ENCODE measurements around the gene SETD2.

SETD2 gene

DNA sequence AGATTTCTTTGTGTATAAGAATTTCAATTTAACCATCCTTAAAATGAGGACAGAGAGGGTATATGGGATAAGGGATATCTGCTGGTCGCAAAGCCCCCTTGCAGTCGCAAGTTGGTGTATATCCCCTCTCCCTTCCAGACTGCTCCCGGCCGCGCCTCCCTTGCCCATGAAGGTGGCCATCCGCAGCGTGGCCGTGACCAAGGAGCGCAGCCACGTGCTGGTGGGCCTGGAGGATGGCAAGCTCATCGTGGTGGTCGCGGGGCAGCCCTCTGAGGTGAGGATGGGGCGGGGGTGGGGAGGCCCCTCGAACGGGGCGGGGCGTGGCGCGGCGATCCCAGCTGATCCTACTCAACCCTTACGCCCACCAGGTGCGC, 155.1 kb downstream of the SETD2 start:
- DNase-seq (ENCODE audit: insufficient read length) (no peak), FAIRE-seq (no peak)
- TF ChIP-seq TAF1 (IDR thresholded peaks at IDR 0.05; ENCODE audit: borderline replicate concordance, low read depth, low read length) (no peak), POLR2AphosphoS5 (IDR thresholded peaks at IDR 0.05; ENCODE audit: low read depth, low read length) (no peak), POLR2A (IDR thresholded peaks at IDR 0.05; ENCODE audit: low read depth, low read length) (no peak; the same call in 1 of the 2 replicates)

DNA sequence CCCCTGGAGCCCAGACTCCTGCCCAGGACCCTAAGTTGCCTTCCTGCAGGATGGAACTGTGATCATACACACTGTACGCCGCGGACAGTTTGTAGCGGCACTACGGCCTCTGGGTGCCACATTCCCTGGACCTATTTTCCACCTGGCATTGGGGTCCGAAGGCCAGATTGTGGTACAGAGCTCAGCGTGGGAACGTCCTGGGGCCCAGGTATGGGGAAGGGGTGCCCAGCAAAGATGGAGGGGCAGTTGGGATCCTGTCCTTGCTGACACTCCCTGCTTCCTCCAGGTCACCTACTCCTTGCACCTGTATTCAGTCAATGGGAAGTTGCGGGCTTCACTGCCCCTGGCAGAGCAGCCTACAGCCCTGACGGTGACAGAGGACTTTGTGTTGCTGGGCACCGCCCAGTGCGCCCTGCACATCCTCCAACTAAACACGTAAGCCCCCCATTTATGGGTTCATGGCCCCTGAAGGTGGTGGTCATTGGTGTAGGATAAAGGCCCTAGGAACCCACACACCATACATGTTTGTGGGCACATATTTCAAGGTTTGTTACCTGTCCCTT, 155.6 kb downstream of the SETD2 start:
- DNase-seq (ENCODE audit: insufficient read length): no peak
- no peak for FAIRE-seq
- TF ChIP-seq POLR2AphosphoS5 (IDR thresholded peaks at IDR 0.05; ENCODE audit: low read depth, low read length) (no peak; the same call in 1 of the 2 replicates), POLR2A (IDR thresholded peaks at IDR 0.05; ENCODE audit: low read depth, low read length) (no peak), TAF1 (IDR thresholded peaks at IDR 0.05; ENCODE audit: borderline replicate concordance, low read depth, low read length) (no peak)

DNA sequence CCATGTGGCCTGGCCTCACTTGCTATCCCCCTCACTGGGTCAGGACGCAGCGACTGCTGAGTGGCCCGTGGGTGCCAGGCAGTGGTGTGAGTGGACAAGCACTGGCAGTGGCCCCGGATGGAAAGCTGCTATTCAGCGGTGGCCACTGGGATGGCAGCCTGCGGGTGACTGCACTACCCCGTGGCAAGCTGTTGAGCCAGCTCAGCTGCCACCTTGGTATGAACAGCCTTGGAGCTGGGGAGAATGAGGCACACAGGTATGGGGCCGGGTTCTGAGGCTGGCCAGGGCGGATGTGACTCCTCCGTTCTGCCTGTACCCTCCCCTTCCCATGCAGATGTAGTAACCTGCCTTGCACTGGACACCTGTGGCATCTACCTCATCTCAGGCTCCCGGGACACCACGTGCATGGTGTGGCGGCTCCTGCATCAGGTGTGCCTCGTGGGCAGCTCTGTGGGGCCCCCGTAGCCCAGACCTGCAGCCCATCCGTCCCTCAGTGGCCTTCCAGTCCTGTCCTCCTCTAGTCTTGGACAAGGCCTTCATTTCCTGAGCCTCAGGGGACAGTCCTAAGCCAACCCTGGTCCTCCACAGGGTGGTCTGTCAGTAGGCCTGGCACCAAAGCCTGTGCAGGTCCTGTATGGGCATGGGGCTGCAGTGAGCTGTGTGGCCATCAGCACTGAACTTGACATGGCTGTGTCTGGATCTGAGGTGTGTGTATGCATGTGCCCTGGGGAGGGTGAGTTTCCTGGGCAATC, 156.3 kb downstream of the SETD2 start:
- TF ChIP-seq TAF1 (IDR thresholded peaks at IDR 0.05; ENCODE audit: borderline replicate concordance, low read depth, low read length) (no peak), POLR2A (IDR thresholded peaks at IDR 0.05; ENCODE audit: low read depth, low read length) (peak; percentile 15; the same call in 1 of the 2 replicates), POLR2AphosphoS5 (IDR thresholded peaks at IDR 0.05; ENCODE audit: low read depth, low read length) (peak; percentile 13)
- no peak for DNase-seq (ENCODE audit: insufficient read length)
- FAIRE-seq: no peak

DNA sequence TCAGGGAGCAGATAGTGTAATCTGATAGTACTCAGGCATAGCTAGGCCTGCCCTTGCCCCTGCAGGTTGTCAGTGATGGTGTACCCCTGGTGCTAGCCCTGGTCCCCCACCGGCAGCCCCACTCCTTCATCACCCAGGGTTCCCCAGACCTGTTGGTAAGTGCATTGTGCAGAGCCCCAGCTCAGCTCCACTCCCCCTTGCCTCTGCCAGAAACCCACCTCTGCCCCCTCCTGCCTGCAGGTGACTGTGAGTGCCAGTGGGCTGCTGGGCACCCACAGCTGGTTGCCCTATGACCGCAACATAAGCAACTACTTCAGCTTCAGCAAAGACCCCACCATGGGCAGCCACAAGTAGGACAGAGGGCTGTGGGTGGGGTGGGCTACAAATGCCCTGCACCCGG, 156.9 kb downstream of the SETD2 start:
- no peak for FAIRE-seq
- TF ChIP-seq TAF1 (IDR thresholded peaks at IDR 0.05; ENCODE audit: borderline replicate concordance, low read depth, low read length) (no peak), POLR2A (IDR thresholded peaks at IDR 0.05; ENCODE audit: low read depth, low read length) (no peak), POLR2AphosphoS5 (IDR thresholded peaks at IDR 0.05; ENCODE audit: low read depth, low read length) (peak; percentile 11; the same call in 1 of the 2 replicates)
- no peak for DNase-seq (ENCODE audit: insufficient read length)

DNA sequence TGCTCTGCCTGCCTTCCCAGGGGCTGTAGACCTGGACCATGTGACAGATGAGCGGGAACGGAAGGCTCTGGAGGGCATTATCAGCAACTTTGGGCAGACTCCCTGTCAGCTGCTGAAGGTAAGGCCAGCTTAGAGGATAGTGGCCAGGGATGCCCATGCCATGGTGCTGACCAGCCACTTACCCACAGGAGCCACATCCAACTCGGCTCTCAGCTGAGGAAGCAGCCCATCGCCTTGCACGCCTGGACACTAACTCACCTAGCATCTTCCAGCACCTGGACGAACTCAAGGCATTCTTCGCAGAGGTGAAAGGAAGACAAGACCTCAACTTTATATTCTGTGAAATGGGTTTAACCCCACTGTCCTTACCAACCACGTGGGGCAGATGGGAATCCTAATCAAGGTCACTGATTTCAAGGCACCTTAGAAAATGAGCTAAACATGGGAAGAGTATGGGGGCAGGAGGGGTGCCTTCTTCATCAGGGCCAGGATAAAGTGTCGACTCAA, 157.7 kb downstream of the SETD2 start:
- FAIRE-seq: no peak
- no peak for DNase-seq (ENCODE audit: insufficient read length)
- no peak for TF ChIP-seq TAF1 (IDR thresholded peaks at IDR 0.05; ENCODE audit: borderline replicate concordance, low read depth, low read length)
- no peak for TF ChIP-seq POLR2AphosphoS5 (IDR thresholded peaks at IDR 0.05; ENCODE audit: low read depth, low read length)
- TF ChIP-seq POLR2A (IDR thresholded peaks at IDR 0.05; ENCODE audit: low read depth, low read length): no peak

DNA sequence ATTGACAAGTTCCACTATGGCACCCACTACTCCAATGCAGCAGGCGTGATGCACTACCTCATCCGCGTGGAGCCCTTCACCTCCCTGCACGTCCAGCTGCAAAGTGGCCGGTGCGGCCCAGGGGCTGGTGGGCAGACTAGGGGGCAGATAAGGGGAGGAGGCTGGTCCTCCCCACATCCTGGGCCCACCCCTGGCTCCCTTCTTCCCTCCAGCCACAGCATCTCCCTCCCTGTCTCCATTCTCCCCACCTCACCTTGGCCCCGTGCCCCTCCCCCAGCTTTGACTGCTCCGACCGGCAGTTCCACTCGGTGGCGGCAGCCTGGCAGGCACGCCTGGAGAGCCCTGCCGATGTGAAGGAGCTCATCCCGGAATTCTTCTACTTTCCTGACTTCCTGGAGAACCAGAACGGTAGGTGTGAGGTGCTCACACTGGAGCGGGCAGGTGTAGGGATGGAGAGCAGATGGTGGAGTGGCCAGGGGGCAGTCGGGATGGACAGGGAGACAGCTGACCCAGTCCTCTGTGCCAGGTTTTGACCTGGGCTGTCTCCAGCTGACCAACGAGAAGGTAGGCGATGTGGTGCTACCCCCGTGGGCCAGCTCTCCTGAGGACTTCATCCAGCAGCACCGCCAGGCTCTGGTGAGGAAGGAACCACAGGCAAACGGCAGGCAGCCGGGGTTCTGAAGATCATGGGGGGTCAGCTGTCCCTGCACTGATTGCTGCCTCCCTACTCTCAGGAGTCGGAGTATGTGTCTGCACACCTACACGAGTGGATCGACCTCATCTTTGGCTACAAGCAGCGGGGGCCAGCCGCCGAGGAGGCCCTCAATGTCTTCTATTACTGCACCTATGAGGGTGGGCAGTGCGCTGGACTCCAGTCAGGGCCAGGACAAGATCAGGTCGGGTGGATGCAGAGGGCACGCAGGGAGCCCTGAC, 158.4 kb downstream of the SETD2 start:
- FAIRE-seq (no peak), DNase-seq (ENCODE audit: insufficient read length) (no peak)
- TF ChIP-seq TAF1 (IDR thresholded peaks at IDR 0.05; ENCODE audit: borderline replicate concordance, low read depth, low read length): no peak
- TF ChIP-seq POLR2A (IDR thresholded peaks at IDR 0.05; ENCODE audit: low read depth, low read length): no peak
- TF ChIP-seq POLR2AphosphoS5 (IDR thresholded peaks at IDR 0.05; ENCODE audit: low read depth, low read length): no peak

DNA sequence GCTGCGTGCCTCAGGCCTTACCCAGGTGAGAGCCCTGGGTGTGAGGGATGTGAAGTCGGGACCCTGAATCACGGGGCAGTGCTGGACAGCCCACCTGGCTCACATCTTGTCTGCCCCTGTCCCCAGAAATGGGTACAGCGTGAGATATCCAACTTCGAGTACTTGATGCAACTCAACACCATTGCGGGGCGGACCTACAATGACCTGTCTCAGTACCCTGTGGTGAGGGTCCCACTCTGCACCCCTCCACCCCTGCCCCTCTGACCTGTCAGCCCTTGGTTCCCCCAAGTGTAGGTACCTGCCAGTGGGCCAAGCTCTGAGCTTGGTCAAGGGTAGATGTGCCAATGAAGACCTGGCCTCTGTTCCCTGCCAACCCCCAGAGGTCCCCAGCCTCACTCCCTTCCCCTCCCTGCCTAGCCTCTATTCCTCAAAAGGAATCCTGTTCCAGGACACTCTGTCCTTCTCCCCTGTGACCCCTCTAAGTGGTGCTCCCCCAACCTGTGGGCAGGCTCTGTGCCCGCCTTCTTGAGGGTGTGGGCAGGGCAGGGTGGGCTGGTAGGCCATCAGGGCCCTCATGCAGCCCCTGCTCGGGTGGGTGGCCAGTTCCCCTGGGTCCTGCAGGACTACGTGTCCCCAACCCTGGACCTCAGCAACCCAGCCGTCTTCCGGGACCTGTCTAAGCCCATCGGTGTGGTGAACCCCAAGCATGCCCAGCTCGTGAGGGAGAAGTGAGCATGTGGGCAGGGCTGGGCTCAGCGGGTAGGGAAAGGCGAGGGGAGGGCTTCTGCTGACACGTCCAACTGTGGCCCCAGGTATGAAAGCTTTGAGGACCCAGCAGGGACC, 159.3 kb downstream of the SETD2 start:
- DNase-seq (ENCODE audit: insufficient read length) (no peak), FAIRE-seq (no peak)
- TF ChIP-seq TAF1 (IDR thresholded peaks at IDR 0.05; ENCODE audit: borderline replicate concordance, low read depth, low read length) (no peak), POLR2AphosphoS5 (IDR thresholded peaks at IDR 0.05; ENCODE audit: low read depth, low read length) (no peak), POLR2A (IDR thresholded peaks at IDR 0.05; ENCODE audit: low read depth, low read length) (no peak)

DNA sequence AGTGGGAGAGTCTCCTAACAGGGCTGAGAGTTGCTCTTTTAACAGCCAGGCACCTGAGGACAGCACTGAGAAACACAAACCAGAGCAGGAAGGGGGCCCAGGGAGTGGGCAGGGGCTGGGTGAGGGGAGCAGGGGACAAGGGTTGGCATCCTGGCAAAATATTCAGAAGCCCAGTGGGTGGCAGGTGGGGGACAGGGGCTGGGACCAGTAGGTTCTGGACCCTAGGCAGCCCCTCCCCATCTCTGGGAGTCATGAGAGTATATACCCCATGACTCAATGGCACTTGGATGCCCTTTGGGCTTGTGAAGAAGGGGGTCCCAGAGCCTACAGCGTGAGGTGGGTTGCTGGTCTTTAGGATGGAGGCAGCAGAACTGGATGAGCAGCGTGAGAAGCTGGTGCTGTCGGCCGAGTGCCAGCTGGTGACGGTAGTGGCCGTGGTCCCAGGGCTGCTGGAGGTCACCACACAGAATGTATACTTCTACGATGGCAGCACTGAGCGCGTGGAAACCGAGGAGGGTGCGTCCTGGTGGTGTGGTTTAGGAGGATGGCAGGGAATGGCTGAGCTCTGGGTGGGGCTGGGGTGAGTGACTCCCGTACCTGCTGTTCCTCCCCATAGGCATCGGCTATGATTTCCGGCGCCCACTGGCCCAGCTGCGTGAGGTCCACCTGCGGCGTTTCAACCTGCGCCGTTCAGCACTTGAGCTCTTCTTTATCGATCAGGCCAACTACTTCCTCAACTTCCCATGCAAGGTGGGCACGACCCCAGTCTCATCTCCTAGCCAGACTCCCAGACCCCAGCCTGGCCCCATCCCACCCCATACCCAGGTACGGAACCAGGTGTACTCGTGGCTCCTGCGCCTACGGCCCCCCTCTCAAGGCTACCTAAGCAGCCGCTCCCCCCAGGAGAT, 160.2 kb downstream of the SETD2 start:
- TF ChIP-seq POLR2AphosphoS5 (IDR thresholded peaks at IDR 0.05; ENCODE audit: low read depth, low read length) (0 out of 2 replicates have a peak, but pooled peaks have one; percentile 20), POLR2A (IDR thresholded peaks at IDR 0.05; ENCODE audit: low read depth, low read length) (no peak)
- FAIRE-seq: no peak
- peak; percentile 11 for DNase-seq (ENCODE audit: insufficient read length)

DNA sequence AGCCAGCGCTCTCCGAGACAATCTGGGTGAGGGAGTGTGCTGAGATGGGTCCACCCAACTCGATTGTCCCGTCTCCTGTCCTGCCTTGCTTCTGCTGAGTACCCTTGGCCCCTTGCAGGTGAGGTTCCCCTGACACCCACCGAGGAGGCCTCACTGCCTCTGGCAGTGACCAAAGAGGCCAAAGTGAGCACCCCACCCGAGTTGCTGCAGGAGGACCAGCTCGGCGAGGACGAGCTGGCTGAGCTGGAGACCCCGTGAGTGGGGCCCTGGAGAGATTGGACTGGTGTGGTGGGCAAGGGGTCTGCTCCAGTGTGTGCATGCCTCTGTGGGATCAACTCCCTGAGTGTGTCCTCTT, 160.9 kb downstream of the SETD2 start:
- TF ChIP-seq POLR2AphosphoS5 (IDR thresholded peaks at IDR 0.05; ENCODE audit: low read depth, low read length) (no peak), TAF1 (IDR thresholded peaks at IDR 0.05; ENCODE audit: borderline replicate concordance, low read depth, low read length) (no peak), POLR2A (IDR thresholded peaks at IDR 0.05; ENCODE audit: low read depth, low read length) (no peak)
- FAIRE-seq (no peak), DNase-seq (ENCODE audit: insufficient read length) (no peak)

All from GM12892 (cell line).